ENCODE data around the gene NFASC.

NFASC gene

DNA sequence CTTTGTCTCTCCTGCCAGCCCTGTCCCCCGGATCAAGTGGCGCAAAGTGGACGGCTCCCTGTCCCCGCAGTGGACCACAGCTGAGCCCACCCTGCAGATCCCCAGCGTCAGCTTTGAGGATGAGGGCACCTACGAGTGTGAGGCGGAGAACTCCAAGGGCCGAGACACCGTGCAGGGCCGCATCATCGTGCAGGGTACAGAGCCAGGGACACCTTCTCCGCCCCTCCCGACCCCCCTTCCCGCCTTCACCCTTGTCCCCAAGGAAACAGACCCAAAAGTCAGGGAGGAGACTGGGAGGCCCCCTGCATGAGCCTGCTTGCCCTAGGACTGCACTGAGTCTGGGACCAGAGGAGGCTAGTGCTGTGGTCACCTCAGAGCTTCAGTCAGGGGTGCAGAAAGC is 190.6 kb downstream of the NFASC start:
- DNase-seq (ENCODE audit: low read depth, low spot score) = no peak

DNA sequence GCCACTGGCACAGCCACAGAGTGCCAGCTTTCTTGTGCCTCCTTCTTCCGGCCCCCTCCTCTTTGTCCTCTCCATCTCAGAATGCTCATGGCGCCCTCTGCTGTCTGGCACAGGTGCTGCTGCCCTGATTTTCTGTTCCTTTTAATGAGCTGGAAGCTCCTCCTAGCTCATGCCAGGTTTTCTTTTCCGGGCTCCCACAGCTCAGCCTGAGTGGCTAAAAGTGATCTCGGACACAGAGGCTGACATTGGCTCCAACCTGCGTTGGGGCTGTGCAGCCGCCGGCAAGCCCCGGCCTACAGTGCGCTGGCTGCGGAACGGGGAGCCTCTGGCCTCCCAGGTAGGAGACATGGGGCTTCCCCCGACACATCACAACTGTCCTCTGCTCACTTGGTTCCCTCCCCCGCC is 191.0 kb downstream of the NFASC start:
- no peak for DNase-seq (ENCODE audit: low read depth, low spot score)

DNA sequence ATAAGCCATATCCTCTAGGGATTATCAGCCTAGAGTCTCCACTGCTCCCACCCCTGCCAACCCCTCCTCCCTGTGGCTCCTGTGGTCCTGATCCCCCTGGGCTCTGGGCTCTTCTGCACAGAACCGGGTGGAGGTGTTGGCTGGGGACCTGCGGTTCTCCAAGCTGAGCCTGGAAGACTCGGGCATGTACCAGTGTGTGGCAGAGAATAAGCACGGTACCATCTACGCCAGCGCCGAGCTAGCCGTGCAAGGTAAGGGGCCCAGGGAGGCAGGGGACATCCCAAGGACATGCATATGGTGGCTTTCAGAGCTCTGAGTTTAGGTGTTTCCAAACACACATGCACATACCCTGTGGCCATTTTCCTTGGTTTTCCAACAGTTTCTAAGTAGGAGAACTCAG is 191.7 kb downstream of the NFASC start:
- DNase-seq (ENCODE audit: low read depth, low spot score) = no peak

DNA sequence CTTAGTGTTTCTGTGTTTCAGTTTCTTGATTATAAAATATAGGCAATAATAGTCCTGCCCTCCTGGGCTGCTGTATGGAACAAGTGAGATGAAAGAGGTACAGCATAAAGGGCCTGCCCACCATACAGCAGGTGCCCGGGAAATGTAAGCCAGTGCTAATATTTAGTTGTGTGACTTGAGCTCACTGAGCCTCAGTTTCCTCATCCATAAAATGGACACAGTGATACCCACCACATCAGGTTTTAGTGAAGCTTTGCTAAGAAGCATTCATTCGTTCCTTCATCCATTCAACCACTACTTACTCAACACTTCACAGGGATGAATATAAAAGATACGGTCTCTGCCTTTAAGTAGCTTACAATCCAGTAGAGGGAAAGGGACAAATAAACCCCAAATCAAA is 192.2 kb downstream of the NFASC start:
- DNase-seq (ENCODE audit: low read depth, low spot score) = no peak

DNA sequence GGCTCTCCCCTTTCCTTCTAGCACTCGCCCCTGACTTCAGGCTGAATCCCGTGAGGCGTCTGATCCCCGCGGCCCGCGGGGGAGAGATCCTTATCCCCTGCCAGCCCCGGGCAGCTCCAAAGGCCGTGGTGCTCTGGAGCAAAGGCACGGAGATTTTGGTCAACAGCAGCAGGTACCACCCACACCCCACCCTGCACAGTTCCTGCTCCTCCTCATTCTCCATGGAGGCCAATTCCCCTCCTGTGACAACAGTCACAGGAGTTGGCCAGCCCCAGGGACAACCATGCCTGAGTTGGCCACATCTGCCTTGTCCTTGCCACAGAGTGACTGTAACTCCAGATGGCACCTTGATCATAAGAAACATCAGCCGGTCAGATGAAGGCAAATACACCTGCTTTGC is 193.6 kb downstream of the NFASC start:
- no peak for DNase-seq (ENCODE audit: low read depth, low spot score)

DNA sequence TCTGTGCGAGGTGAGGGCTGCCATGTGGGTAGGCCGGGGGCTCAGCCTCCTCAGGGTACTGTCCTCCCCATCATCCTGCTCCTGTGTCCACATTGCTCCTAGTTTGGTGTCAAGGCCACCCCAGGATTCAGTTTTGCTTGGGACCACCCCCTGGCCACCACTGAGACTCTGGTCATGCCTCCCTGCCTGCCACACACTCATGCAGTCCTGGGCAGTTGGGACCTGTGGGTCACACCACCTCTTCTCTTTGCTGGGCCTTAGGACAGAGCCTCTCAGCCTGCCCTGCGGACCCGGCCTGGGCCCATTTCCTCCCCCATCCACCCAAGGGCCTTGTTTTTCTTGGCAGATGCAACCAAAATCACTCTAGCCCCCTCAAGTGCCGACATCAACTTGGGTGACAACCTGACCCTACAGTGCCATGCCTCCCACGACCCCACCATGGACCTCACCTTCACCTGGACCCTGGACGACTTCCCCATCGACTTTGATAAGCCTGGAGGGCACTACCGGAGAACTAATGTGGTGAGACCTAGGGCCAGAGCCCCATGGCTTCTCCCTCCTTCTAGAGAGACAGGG is 194.2 kb downstream of the NFASC start:
- DNase-seq (ENCODE audit: low read depth, low spot score) = no peak

DNA sequence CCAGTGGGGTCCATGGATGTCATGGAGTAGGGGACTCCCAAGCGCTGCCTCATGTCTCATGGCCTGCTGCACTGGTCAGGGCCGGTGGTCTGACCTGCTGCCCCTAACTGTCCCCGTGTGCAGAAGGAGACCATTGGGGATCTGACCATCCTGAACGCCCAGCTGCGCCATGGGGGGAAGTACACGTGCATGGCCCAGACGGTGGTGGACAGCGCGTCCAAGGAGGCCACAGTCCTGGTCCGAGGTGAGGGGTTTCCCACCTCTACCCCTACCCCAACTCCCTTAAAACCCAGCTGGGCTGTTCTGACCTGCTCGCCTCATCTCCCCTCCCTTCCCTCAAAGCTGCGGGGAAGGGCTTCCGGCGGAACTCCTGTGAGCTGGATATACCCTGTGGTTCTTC is 195.0 kb downstream of the NFASC start:
- DNase-seq (ENCODE audit: low read depth, low spot score) = no peak

DNA sequence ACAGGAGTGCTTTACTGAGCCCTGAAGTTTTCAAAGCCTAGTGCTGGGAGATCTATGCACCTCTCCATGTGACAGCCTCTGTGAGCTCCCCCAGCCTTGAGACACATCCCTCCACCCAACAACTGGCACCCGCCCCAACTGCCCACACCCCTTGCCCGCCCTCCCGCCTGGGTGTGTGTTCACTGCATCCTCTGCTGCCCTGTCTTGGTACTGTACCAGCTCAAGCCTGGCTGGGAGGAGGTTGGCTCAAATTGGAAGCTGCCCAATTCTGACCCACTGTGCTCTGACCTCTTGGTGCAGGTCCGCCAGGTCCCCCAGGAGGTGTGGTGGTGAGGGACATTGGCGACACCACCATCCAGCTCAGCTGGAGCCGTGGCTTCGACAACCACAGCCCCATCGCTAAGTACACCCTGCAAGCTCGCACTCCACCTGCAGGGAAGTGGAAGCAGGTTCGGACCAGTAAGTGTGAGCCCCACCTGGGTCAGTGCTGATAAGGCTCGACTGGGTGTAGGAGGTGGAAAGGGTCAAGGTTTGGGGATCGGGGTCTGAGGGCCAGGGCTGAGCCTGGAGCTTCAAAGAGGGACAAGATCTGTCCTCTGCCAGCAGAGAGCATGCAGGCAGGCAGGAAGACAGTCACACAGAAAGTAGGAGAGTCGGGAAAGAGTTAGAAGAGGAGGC is 195.6 kb downstream of the NFASC start:
- DNase-seq (ENCODE audit: low read depth, low spot score) = no peak

DNA sequence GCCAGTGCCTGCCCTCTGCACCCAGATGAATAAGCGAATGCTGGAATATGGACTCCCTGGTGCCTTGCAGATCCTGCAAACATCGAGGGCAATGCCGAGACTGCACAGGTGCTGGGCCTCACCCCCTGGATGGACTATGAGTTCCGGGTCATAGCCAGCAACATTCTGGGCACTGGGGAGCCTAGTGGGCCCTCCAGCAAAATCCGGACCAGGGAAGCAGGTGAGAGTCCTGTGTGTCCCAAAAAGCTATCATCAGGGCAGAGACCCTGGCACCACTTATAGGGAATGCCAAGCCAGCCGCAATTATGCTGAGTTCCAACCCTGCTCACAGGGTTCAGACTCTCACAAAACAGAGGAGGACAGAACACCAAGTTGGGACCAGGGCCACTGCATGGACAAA is 196.4 kb downstream of the NFASC start:
- no peak for DNase-seq (ENCODE audit: low read depth, low spot score)

DNA sequence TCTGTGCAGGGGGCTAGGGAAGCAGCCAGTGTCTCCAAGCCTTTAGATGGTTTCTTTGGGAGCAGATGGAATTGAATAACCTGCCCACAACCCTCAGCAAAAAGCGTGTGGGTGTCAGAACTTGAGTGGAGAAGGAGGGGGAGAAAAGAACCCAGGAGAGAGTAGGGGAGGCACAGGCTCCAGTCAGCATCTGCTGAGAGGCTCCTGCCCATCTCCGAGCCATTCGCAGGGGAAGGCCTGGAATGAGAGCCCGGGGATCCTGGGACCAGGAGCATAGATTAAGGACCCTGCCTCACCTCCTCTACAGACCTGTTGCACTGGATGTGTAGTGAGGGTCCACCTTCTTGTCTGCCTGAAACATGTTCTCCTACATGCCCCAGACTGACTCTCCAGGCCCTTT is 197.3 kb downstream of the NFASC start:
- DNase-seq (ENCODE audit: low read depth, low spot score) = no peak

DNA sequence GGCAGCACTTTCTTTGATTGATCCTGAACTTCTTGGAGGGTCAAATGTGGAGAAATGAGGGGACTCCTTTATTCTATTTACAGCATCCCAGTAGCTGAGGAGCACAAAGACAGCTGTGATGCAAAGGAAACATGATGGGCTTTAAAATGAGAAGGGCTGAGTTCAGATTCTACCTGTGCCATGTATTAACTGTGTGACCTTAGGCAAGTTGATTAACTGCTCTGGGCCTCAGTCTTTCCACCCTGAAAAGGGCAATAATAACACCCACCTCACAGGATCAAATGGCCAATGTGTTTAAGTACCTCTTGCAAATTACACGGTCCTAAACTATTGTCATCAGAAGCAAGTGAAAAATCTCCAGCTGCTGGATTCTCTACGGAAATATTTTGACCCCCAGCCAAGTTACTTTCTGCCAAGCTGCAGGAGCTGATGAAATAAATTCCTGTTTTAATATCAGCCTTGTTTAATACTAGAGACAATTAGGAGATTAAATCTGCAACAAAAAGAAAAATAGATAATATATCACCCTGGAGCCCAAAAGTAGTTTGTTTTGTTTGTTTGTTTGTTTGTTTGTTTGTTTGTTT is 197.9 kb downstream of the NFASC start:
- DNase-seq (ENCODE audit: low read depth, low spot score) = no peak

DNA sequence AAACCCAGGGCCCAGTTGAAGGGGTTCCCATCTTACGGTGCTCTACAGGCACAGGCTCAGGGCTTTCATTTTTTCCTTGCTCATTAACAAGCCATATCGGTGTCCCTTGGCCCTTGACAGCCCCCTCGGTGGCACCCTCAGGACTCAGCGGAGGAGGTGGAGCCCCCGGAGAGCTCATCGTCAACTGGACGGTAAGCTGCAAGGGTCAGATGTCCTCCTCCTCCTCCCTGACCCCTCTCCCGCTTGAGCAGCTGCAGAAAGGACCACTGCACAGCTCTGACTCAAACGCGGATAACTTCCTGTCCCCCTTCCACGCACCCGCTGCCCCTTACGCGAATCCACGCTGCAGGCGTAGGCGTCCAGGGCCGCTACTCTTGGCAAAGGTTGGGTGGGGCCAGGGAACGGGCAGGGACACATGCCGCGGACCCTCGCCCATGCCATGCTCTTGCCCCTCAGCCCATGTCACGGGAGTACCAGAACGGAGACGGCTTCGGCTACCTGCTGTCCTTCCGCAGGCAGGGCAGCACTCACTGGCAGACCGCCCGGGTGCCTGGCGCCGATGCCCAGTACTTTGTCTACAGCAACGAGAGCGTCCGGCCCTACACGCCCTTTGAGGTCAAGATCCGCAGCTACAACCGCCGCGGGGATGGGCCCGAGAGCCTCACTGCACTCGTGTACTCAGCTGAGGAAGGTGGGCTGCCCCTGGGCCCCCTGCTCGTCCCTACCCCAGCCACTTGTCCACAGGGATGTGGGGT is 198.9 kb downstream of the NFASC start:
- DNase-seq (ENCODE audit: low read depth, low spot score) = no peak

DNA sequence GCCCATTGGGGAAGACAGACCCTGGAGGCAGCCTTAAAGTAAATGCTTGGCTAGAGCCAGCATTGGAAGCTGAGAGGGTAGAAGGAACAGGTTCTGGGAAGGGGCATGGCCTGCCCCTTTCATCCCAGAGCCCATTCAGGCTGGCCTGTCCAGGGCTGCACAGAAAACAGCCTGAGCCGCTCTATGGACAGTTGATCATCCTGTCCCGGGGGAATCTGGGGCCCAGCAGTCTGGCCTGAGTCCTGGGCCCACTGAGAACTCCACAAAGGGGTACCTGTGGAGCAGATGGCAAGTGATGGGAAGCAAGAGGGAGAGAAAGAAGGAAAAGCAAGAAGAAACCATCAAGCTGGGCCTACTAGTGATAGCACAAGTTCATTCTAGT is 200.4 kb downstream of the NFASC start:
- DNase-seq (ENCODE audit: low read depth, low spot score) = no peak

DNA sequence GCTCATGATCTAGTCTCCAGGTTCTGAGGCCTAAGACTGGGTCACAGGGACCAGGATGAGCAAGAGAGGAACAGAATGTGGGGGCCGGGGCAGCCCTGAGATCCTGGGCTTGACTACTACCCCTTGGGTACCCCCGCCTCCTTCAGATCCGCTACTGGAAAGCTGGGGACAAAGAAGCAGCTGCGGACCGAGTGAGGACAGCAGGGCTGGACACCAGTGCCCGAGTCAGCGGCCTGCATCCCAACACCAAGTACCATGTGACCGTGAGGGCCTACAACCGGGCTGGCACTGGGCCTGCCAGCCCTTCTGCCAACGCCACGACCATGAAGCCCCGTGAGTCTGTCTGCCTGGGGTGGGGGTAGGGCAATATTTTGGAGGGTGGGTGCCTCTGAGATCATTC is 201.1 kb downstream of the NFASC start:
- DNase-seq (ENCODE audit: low read depth, low spot score) = no peak

DNA sequence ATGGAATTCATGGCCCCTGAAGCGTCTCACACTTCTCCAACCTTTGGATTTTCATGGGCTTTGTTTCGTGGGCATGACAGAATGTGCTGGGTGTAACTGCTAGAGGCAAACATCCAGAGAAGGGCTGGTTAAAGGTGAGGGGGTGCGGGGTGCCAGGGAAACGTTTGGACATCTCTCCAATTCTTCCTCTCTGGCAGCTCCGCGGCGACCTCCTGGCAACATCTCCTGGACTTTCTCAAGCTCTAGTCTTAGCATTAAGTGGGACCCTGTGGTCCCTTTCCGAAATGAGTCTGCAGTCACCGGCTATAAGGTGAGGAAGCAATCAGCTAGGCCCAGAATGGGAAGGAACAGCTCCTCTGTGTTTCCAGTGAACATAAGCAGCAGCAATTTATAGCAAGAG is 201.6 kb downstream of the NFASC start:
- no peak for DNase-seq (ENCODE audit: low read depth, low spot score)

All from brain pericyte (primary cell).